Activated T-cell treated with anti-CD3 and anti-CD28 coated beads, Interleukin-2, amount 50 U/mL, for 4 hours (primary cell): ENCODE data around the gene IFI6. TPM values are rescaled to one million over a fixed set of nuclear protein-coding genes. Genes with fewer than 3 reads are reported as not detected.
"Not testable (repeated sequence)": the region's sequence is repeated elsewhere in the genome, so short reads cannot be mapped to it uniquely, and the experiment has no call there.

Experiments used
- ATAC-seq, 2 donors: fragments of 200-7000 bp; cut with Tn5 transposase; one replicate each; pipeline ENCODE4 v1.10.0; 2021
- DNase-seq: peaks from one replicate; pipeline ENCODE4 v3.0.0-alpha.2; 2020
- H3K27me3 Mint-ChIP-seq: one replicate; pipeline ENCODE4 v1.8.0; 2021; ENCODE audit warnings: low read depth, mixed read lengths
- H3K36me3 Mint-ChIP-seq: one replicate; pipeline ENCODE4 v1.8.0; 2022; ENCODE audit warnings: mixed read lengths; ENCODE audit not compliant: insufficient read depth
- H3K4me1 Mint-ChIP-seq: one replicate; pipeline ENCODE4 v1.8.0; 2021; ENCODE audit warnings: low read depth, mixed read lengths
- H3K4me3 Mint-ChIP-seq: one replicate; pipeline ENCODE4 v1.8.0; 2021; ENCODE audit warnings: mild to moderate bottlenecking, moderate library complexity, mixed read lengths
- H3K9me3 Mint-ChIP-seq: one replicate; pipeline ENCODE4 v1.8.0; 2021; ENCODE audit warnings: mixed read lengths
- total RNA-seq, 3 donors: library from RNA; stranded (reverse); gene quantifications; one replicate each; pipeline ENCODE4 v1.2.1, GENCODE V29; 2021

IFI6 gene
- total RNA-seq, 3 donors from 2014 or later, result 9.1 to 18.9 (median 15.4) TPM

DNA sequence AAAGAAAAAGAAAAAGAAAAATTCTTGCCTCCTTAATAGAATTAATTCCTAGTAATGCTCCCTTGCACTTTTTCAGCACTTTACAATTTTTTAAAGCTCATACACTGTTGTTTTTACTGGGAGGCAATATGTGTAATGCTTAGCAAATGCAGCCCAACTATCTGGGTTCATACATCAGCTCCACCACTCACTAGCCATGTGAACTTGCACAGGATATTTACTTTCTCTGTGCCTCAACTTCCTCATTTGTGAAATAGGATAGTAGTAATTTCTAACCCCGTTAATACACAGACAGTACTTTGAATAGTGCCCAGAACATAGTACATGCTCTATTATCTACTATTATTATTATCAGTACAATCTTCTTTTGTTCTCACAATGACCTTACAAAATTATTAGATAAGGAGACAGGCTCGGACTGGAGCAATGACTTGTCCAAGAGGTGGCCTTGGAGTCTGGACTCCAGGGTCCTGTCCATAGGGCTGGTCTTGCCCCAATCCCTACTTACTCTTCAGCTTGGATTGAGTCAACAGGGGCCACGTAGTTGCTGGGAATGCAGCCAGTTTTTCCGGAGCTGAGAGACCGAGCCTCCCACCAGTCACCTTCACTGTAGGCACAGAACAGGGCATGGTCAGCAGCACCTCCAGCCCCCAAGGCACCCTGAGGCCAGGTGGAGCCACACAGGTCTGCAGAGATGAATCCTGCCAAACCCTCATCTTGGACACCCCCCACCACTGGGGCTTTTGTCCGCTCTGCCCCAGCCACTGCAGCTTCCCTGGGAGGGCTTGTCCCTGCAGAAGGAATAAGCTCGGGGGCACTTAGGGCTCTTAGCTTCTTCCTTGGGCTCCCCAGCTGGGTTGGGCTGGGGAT lies 50.7 kb downstream of the IFI6 start:
- Mint-ChIP-seq H3K36me3 (no peaks in the 10 kb centered on the region), H3K4me3 (no peak overlapping the region), H3K27me3 (no peaks in the 10 kb centered on the region), H3K9me3 (no peaks in the 10 kb centered on the region), H3K4me1 (peaks cover 42% of the 10 kb centered on the region)
- DNase-seq (no peak), ATAC-seq (no peak)

GRCh38 chr1:27619782-27620438 lies 52.1 kb downstream of the IFI6 start:
- not testable (repeated sequence) for ATAC-seq, H3K4me3 Mint-ChIP-seq, H3K9me3 Mint-ChIP-seq, H3K36me3 Mint-ChIP-seq, DNase-seq, H3K27me3 Mint-ChIP-seq
- peaks cover 48% of the 10 kb centered on the region for H3K4me1 Mint-ChIP-seq

GRCh38 chr1:27618341-27619082 lies 53.5 kb downstream of the IFI6 start:
- Mint-ChIP-seq H3K27me3 (no peaks in the 10 kb centered on the region), H3K4me1 (peaks cover 59% of the 10 kb centered on the region), H3K36me3 (no peaks in the 10 kb centered on the region), H3K9me3 (no peaks in the 10 kb centered on the region), H3K4me3 (no peak overlapping the region)
- DNase-seq (no peak), ATAC-seq (peak; percentile 74 to 81)

DNA sequence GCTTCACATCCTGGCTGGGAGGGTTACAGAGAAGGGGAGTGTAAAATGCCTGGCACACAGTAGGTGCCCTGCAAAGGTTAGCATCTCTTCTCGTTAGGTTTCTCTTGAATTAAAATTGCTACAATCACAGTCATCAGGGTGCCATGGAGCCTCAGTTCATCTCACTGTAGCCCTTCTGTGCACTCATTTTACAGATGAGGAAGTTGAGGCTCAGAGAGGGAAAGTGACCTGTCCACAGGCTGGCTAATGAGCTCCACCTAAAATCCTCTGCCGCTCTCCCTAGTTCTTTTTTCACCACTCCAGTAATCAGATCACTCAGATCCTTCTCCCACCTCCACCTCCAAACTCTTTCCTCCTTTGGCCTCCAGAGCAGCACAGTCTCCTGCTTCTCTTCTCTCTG lies 54.6 kb downstream of the IFI6 start:
- Mint-ChIP-seq H3K27me3 (no peaks in the 10 kb centered on the region), H3K36me3 (no peaks in the 10 kb centered on the region), H3K4me3 (no peak overlapping the region), H3K9me3 (no peaks in the 10 kb centered on the region), H3K4me1 (peaks cover 60% of the 10 kb centered on the region)
- ATAC-seq (no peak), DNase-seq (no peak)

- Mint-ChIP-seq H3K27me3 (no peaks in the 10 kb centered on the region), H3K4me3 (no peak overlapping the region), H3K36me3 (peaks cover 2% of the 10 kb centered on the region), H3K4me1 (peaks cover 67% of the 10 kb centered on the region), H3K9me3 (no peaks in the 10 kb centered on the region)
- no peak for DNase-seq
- ATAC-seq, result no peak
These were observed 55.6 kb downstream of the IFI6 start for GRCh38 chr1:27616441-27616840.

Other genes with a start within 250 kb of the IFI6 start
- gene WASF2, start 182.0 kb downstream of the IFI6 start, total RNA-seq, result 10 to 100 TPM; 82.2 to 98.7 (median 87.1) TPM
- 1 to 10 TPM; 7.6 to 9.4 (median 8.6) TPM for gene AHDC1, start 68.0 kb downstream of the IFI6 start, total RNA-seq
- under 1 TPM; 0.08 to 0.65 (median 0.61) TPM for gene FGR, start 37.0 kb downstream of the IFI6 start, total RNA-seq
- gene FAM76A, start 53.8 kb upstream of the IFI6 start, total RNA-seq, result 10 to 100 TPM; 10.3 to 13.0 (median 11.0) TPM
- gene STX12, start 101.0 kb upstream of the IFI6 start, total RNA-seq, result 10 to 100 TPM; 18.5 to 27.2 (median 25.2) TPM
- 10 to 100 TPM; 67.7 to 82.5 (median 75.9) TPM for gene PPP1R8, start 158.6 kb upstream of the IFI6 start, total RNA-seq
- gene THEMIS2, start 200.4 kb upstream of the IFI6 start, total RNA-seq, result 10 to 100 TPM in 1 of 3 donors, 1 to 10 TPM in 2; 7.5 to 14.2 (median 9.9) TPM
- 100 to 1,000 TPM; 126 to 136 (median 130) TPM for gene RPA2, start 242.4 kb upstream of the IFI6 start, total RNA-seq